HG02870 (cell line): ENCODE data around the gene SAMD8.
"Not testable (repeated sequence)": the region's sequence is repeated elsewhere in the genome, so short reads cannot be mapped to it uniquely, and the experiment has no call there.

Source experiments
- ATAC-seq: cut with Tn5 transposase; IDR thresholded peaks from one replicate; pipeline ENCODE4 v1.9.1; 2021; ENCODE audit warnings: mild to moderate bottlenecking, moderate library complexity; ENCODE audit not compliant: unreplicated experiment

Gene SAMD8

GRCh38 chr10:75137533-75138438 is 26.3 kb downstream of the SAMD8 start:
- peak; percentile 60 for ATAC-seq

DNA sequence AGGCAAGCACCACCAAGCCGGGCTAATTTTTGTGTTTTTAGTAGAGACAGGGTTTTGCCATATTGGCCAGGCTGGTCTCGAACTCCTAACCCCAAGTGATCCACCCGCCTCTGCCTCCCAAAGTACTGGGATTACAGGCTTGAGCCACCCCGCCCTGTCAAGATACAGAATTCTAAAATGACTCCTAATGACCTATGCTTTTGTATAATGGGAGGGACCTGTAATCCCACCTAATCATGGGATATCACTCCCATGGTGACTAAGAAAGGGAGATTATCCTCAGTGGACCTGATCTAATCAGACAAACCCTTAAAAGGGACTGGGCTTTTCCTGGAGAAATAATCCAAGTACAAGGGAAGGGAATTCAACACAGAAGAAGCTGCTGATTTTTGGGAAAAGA is 28.8 kb downstream of the SAMD8 start:
- ATAC-seq = no peak

GRCh38 chr10:75143353-75143752 is 31.9 kb downstream of the SAMD8 start:
- no peak for ATAC-seq

GRCh38 chr10:75145590-75145989 is 34.1 kb downstream of the SAMD8 start:
- no peak for ATAC-seq

DNA sequence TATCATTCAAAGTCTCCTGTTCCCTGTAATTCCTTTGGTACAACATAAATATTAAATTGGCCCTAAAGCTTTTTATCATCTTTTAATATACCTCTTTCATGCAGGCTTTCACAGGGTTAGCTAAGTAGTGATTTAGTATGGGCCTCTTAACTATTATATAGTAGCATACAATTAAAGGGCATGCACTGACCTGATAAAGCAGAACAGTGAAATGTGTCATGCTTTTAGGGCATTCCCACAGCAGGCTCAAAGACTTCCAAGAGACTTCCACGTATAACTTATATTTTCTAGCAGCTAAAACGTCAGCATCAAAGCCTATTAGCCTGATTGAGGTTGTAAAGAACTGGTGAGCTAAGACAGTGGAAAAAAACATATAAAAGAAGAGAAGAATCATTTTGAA is 35.3 kb downstream of the SAMD8 start:
- no peak for ATAC-seq

- ATAC-seq = no peak
Measured at GRCh38 chr10:75150656-75151055, 39.2 kb downstream of the SAMD8 start.

DNA sequence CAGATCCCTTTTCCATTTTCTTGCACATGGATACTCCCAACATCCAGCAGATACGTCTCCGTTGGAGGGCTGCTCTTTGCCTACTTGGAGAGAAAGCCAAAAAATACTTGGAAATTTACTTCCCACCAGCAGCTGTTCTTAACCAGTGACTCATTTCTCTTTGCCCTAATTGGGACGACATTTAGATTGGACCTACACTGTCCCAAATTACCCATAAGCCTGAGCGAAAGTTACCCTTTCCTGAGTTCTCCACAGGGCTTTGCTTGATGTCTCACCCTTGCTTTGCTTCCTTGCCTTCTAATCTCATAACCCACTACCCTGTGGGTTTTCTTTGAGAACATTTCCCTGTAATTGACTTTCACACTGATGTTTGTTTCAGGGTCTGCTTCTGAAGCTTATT is 48.1 kb downstream of the SAMD8 start:
- no peak for ATAC-seq

DNA sequence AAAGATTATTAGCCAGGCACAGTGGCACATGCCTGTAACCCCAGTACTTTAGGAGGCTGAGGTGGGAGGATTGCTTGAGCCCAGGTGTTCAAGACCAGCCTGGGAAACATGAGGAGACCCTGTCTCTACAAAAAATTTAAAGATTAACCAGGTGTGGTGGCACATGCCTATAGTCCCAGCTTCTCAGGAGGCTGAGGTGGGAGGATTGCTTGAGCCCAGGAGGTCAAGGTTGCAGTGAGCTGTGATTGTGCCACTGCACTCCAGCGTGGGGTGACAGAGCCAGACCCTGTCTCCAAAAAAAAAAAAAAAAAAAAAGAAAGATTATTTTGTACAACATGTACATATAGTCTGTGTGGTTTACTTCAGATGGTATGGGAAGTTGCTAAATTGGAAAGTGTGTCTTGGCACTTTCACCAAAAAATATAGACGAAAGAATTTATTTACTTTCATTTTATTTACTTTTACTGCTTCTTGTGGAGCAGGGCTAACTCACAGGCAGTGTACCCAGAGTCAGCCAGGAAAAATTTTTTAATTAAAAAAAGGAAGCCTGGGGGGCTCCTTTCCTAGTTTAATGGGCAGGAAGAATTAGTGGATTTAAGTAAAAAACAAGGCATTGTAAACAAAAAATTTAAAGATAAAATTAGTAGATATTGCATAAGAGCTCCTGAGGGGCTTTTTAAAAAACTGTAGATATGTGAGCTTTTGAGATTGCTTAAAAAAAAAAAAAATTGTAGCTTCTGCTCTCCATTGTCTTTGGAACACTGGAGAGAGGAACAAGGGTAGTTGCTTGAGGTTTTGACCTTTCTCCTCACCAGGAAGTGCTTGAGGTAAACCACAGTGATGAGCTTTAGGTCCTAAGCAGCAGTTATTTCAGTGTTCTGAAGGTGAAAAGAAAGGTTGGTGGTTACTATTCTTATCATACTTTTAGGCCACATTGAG is 54.5 kb downstream of the SAMD8 start:
- ATAC-seq = peak; percentile 84

DNA sequence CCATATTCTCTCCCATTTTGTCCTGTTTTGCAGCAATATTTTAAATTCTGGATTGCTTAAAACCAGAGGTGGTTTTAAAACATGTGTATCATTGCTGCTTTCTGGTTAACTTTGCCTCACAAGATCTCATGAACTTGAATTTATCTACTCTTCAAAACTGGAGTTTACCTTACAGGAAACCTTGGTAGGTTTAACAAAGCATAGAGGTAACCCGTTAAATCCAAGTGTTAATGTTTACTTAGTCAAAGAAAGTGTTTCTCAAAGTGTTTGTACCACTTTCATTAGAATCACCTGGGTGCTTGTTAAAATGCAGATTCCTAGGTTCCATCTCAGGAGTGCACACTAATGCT is 55.1 kb downstream of the SAMD8 start:
- ATAC-seq = peak; percentile 27

DNA sequence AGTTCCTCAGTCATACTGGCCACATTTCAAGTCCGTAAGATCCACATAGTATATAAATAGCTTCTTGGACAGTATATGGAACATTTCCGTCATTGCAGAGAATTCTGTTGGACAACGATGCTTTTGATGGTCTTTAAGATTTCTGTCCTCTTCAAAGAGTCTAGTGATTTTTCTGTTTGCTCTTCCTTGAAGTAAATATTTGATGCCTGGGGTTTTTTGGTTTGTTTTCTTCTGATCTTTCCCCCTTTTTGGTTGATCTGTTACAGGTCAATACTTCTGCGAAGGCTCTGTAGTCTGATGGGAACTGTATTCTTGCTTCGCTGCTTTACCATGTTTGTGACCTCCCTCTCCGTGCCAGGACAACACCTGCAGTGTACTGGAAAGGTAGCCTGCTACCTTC is 56.8 kb downstream of the SAMD8 start:
- ATAC-seq = no peak

- ATAC-seq = no peak
Measured at GRCh38 chr10:75170215-75170614, 58.8 kb downstream of the SAMD8 start.

DNA sequence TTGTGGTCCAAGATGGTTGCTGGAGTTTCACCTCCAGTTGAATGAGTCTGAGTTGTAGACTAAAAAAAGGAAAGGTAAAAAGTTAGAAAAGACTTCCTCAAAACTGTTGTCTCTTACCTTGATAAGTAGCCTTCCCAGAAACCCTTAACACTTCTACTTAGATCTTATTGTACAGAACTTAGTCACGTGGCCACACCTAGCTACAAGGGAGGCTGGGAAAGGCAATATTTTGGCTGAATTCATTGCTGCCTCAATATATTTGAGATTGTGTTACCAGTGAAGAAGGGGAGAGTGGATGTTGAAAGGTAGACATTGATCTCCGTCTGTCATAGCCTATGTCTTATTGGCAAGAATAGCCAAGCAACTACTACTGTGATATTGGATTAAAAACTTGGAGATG is 63.6 kb downstream of the SAMD8 start:
- ATAC-seq = no peak

DNA sequence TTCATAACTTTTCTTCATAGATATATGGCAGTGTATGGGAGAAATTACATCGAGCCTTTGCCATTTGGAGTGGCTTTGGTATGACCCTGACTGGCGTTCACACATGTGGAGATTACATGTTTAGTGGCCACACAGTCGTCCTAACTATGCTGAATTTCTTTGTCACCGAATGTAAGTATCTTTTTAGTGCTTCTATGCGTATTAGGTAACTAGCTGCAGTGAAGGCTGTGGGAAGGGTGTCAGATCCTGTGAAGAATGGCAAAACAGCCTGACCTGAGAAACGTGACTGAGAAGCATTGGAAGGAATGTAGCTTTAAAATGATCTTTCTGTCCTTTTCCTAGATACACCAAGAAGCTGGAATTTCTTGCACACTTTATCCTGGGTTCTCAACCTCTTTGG is 64.6 kb downstream of the SAMD8 start:
- ATAC-seq = no peak

DNA sequence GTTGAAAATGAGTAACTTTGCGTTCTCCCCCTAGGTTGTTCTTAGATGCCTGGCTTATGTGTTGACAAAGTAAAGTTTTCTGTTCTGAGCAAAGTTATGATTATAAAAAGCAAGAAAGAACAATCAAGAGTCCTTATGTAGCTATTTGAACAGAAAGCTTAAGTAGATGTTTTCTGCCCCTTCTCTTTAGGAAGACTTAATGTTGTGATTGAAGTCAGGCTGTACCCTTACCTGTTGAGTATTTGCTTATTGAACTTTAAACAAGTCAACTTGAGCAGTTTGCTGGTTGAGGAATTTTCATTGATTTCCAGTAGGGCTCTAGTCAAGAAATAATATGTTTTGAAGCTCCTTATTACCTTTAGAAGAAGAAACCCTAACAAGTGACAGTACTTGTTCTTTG is 65.3 kb downstream of the SAMD8 start:
- no peak for ATAC-seq

DNA sequence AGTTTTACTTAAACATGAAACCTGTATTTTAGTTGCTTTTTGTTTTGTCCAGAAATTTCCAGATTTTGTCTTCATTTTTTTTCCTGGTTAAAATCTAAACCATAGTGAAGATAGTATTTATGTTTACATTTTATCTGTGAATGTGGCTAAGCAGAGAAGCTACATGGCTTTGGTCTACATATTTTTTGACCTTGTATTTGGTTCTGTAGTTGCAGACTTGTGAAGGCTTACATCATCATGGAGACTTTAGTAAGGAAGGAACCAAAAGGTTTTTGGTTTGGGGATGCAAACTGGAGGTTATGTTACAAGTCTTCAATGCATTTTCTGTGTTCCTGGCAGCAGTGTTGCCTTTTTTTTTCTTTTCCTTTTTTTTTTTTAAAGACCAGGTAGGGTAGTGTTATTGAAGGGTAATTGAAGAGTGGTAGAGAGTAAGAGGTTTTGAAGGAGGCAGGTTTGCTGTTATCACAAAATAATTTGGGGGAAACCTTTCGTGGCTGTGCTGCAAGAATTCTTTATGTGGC is 68.3 kb downstream of the SAMD8 start:
- no peak for ATAC-seq

- ATAC-seq = no peak
Measured at GRCh38 chr10:75180592-75180991, 69.1 kb downstream of the SAMD8 start.

GRCh38 chr10:75181073-75181472 is 69.6 kb downstream of the SAMD8 start:
- no peak for ATAC-seq

DNA sequence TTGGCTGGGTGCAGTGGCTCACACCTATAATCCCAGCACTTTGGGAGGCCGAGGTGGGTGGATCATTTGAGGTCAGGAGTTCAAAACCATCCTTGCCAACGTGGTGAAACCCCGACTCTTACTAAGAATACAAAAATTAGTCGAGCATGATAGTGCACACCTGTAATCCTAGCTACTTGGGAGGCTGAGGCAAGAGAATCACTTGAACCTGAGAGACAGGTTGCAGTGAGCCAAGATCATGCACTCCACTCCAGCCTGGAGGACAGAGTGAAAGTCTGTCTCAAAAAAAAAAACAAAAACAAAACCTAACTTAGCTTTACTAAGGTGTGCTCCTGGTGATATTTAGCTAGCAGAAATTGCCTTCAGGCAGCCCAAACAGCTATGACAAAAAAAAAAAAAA is 74.9 kb downstream of the SAMD8 start:
- no peak for ATAC-seq

- ATAC-seq = peak; percentile 63
Measured at GRCh38 chr10:75187961-75188426, 76.5 kb downstream of the SAMD8 start.

- ATAC-seq = not testable (repeated sequence)
Measured at GRCh38 chr10:75188522-75188921, 77.1 kb downstream of the SAMD8 start.

- no peak for ATAC-seq
Measured at GRCh38 chr10:75189266-75190096, 78.0 kb downstream of the SAMD8 start.
